Stimulated activated CD4-positive, alpha-beta T cell treated with anti-CD3 and anti-CD28 coated beads, TNF-alpha, amount 100 ng/mL, for 24 hours (primary cell): ENCODE data around the gene APCDD1.
"Not testable (repeated sequence)": the region's sequence is repeated elsewhere in the genome, so short reads cannot be mapped to it uniquely, and the experiment has no call there.

Source experiments
- DNase-seq, 3 experiments: peaks; one replicate each; pipeline ENCODE4 v3.0.0-alpha.2; 2020; ENCODE audit warnings: low read depth in 3 of 3

The APCDD1 gene

GRCh38 chr18:10462597-10462996 lies 8.2 kb downstream of the APCDD1 start:
- DNase-seq, result no peak

GRCh38 chr18:10463096-10463495 lies 8.7 kb downstream of the APCDD1 start:
- DNase-seq, result no peak

GRCh38 chr18:10463741-10464140 lies 9.3 kb downstream of the APCDD1 start:
- DNase-seq, result no peak

DNA sequence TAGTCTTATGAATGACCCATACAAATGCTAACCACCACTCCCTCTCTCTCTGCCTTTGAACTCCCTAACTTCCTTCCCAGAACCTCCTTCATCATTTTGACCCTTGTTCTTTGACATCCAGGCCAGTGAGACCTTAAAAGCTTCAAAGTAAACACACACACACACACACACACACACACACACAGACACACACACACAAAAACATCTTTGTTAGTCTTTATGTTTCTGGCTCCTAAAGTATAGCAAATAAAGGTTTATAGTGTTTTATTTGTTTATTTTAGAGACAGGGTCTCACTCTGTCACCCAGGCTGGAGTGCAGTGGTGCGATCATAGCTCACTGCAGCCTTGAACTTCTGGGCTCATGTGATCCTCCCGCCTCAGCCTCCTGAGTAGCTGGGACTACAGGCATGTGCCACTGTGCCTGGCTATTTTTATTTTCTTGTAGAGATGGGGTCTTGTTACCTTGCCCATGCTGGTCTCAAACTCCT lies 9.8 kb downstream of the APCDD1 start:
- not testable (repeated sequence) for DNase-seq

- no peak for DNase-seq
Observed at GRCh38 chr18:10465174-10465939, 10.9 kb downstream of the APCDD1 start.

- DNase-seq, result no peak
Observed at GRCh38 chr18:10470429-10470828, 16.0 kb downstream of the APCDD1 start.

- DNase-seq, result no peak
Observed at GRCh38 chr18:10471574-10471973, 17.1 kb downstream of the APCDD1 start.

- DNase-seq, result no peak
Observed at GRCh38 chr18:10473132-10473531, 18.7 kb downstream of the APCDD1 start.

GRCh38 chr18:10474309-10474708 lies 19.9 kb downstream of the APCDD1 start:
- DNase-seq, result no peak

GRCh38 chr18:10475276-10475653 lies 20.8 kb downstream of the APCDD1 start:
- no peak for DNase-seq

DNA sequence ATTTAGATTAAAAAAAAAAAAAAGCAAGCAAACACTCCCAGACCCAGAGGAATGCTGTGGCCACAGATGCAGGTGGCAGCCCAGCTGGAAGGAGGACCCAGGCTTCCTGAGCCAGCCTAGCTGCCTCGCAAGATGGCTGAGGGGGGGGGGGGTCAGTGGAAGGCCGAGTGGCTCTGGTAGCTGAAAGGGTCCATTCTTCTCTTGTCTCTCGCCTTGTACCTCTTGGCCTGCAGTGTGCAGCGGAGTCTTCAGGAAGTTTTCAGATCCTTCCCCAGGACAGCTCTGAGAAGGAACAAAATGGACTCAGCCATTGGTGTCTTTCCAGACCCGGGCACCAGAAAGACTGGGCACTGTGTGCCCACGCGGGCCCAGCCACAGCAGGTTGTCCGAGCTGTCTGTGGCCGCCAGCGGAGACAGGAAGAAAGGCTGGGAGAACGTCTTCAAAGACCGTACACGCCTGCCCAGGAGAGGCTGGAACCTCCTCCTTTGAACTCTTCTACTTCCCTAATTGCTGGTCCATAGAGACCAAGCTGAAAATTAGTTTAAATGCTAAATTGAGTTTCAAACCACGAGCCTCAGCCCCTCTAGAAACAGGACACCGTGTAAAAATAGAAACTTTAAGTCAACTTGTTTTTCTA lies 21.3 kb downstream of the APCDD1 start:
- DNase-seq, result no peak

- no peak for DNase-seq
Observed at GRCh38 chr18:10476338-10476791, 21.9 kb downstream of the APCDD1 start.

GRCh38 chr18:10477121-10477862 lies 22.9 kb downstream of the APCDD1 start:
- DNase-seq, result no peak

DNA sequence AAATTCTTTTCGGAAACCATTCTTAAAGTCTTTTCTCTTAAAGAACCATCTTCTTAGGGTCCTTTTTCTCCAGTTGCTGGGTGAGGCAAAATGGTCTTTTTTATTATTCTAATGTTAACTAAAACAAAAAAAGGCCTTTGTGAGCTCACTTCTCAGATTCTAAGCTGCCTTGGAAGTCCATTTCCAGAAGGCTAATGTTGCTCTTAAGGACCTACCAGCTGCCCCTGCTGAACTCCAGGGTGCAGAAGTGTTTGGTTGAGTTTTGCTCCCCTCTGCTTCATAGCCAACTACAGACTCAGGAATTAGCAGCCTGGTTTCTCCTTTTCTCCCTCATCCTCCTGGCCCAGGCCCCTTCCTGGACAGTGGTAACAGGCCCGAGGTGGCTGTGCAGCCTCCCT lies 23.4 kb downstream of the APCDD1 start:
- no peak for DNase-seq

DNA sequence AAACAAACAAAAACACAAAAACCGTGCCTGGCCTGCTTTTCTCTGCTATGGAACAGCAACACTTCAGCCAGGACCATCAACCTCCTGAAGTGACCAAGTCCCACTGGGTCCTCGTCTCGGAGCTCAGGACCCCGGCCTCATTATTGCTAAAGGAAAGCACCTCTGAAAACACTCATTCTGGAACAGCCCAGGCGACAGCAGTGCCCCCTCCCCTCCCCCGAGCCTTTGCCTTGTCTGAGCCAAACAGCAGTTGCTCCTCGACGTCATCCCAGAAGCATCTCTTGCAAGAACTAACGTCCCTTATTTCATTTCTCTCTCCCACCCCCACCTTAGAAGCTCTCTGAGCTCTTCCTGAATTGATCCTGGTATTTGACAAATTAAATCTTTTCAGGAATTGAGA lies 27.4 kb downstream of the APCDD1 start:
- no peak for DNase-seq

DNA sequence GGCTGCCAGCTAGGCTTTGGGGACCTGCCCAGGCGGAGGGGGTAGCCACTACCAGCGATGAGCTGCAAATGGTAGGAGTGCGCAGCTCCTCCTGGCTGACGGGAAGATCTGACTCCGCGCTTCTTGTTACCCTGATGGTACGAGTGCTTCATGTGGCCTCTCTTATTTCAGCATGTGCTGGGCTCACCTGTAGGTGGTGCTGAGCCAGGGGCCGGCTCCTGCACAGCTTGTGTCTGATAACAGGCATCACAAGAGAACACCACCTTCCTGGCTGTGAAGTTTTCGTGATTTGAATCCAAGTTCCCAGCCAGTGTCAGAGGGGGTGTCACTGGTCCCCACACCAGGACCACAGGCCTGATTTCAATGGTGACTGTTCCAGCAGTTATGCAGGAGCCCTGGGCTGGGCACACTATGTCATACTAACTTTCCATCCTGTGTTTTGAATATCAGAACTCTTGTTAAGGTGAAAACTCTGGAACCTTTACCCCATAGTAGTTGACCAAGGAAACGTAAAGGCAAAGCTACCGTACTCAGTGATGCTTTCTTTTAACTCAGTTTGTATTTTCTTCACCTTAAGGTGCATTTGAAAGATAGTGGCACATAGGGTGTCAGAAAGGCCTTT lies 28.0 kb downstream of the APCDD1 start:
- no peak for DNase-seq

- no peak for DNase-seq
Observed at GRCh38 chr18:10482985-10483949, 28.8 kb downstream of the APCDD1 start.

- DNase-seq, result no peak
Observed at GRCh38 chr18:10485475-10485874, 31.0 kb downstream of the APCDD1 start.

GRCh38 chr18:10486362-10486761 lies 31.9 kb downstream of the APCDD1 start:
- DNase-seq, result no peak

DNA sequence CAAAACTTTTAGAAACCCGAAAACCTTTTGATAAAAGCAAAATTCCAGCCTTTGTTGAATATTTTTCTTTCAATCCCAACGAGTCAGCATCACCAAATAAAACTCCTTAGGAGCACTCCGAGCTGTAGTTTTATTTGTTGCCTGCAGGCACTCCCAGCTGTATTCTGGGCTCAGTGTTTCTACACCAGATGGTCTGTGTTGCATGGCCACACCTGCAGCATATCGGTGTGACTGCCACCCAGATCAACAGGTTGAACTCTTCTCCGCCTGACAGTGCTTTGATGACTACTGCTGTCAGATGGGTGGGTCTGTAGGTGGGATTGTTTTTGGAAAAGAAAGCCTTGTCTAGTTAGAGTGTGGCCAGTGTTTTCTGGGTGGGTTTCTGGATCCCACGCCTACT lies 32.7 kb downstream of the APCDD1 start:
- DNase-seq, result no peak

- no peak for DNase-seq
Observed at GRCh38 chr18:10488017-10488416, 33.6 kb downstream of the APCDD1 start.
